GM12878 (cell line): ENCODE results near the gene LSM11. TPM values are rescaled to one million over a fixed set of nuclear protein-coding genes. Genes with fewer than 3 reads are reported as not detected.
"Not testable (repeated sequence)": the region's sequence is repeated elsewhere in the genome, so short reads cannot be mapped to it uniquely, and the experiment has no call there.

Experiments
- ATAC-seq: fragments of 200-7000 bp; cut with Tn5 transposase; 3 replicates; pipeline ENCODE4 v1.9.1; 2020; ENCODE audit warnings: mild to moderate bottlenecking, moderate library complexity
- BruUV-seq: library from RNA; stranded (reverse); fragments of 400-500 nt; replicated peaks from 2 replicates; lab custom pipeline; 2021; lab: Mats Ljungman, UMichigan
- CTCF ChIA-PET: fragments of 300-600 bp; sonication (Branson Sonifier 250); formaldehyde crosslinking; extraction: SDS; loops from one replicate; lab custom pipeline; 2021; ENCODE audit warnings: inconsistent platforms; lab: Yijun Ruan, JAX
- POLR2A ChIA-PET: fragments of 350-600 bp; formaldehyde crosslinking; extraction: SDS; loops from one replicate; lab custom pipeline; 2021; ENCODE audit warnings: inconsistent platforms; lab: Charles Lee
- RAD21 ChIA-PET: fragments of 300-600 bp; sonication (Branson Sonifier 250); formaldehyde crosslinking; loops from one replicate; lab custom pipeline; 2023; ENCODE audit warnings: antibody characterized with exemption; ENCODE audit not compliant: unreplicated experiment; lab: Charles Lee
- SMC1A ChIA-PET: fragments of 300-600 bp; sonication (Branson Sonifier 250); formaldehyde crosslinking; loops from one replicate; lab custom pipeline; 2023; ENCODE audit not compliant: unreplicated experiment, uncharacterized antibody; lab: Charles Lee
- DNase-seq: peaks from one replicate; pipeline ENCODE4 v3.0.0-alpha.2; 2011; ENCODE audit warnings: low read depth, low spot score
- FAIRE-seq: peaks from 3 replicates; lab custom pipeline; 2011; peaks lifted over from hg19 to GRCh38; lab: Jason Lieb, UNC
- H2AFZ ChIP-seq: 2 replicates; pipeline ENCODE4 v1.6.0; 2011; ENCODE audit warnings: low read depth, low read length, control low read depth; ENCODE audit not compliant: control insufficient read depth
- H3K27ac ChIP-seq: 2 replicates; pipeline ENCODE4 v1.5.1; 2011; ENCODE audit warnings: control low read depth; ENCODE audit not compliant: control insufficient read depth, insufficient read depth
- H3K27me3 ChIP-seq, 2 experiments: replicated peaks in 1 of 2; 2 replicates each; pipeline versions ENCODE4 v1.6.0 to v1.6.1; 2011; ENCODE audit warnings: low read length in 1 of 2; ENCODE audit not compliant: control insufficient read depth in 2 of 2, insufficient read depth in 2 of 2
- H3K36me3 ChIP-seq, 2 experiments: 2 replicates each; pipeline ENCODE4 v1.5.1; 2011; ENCODE audit warnings: low read length in 1 of 2; ENCODE audit not compliant: control insufficient read depth in 2 of 2, insufficient read depth in 2 of 2
- H3K4me1 ChIP-seq: 2 replicates; pipeline ENCODE4 v1.6.1; 2011; ENCODE audit warnings: mild to moderate bottlenecking, low read length, moderate library complexity, mixed read lengths; ENCODE audit not compliant: control insufficient read depth, insufficient read depth
- H3K4me2 ChIP-seq: 2 replicates; pipeline ENCODE4 v1.6.0; 2011; ENCODE audit warnings: control low read depth; ENCODE audit not compliant: control insufficient read depth, insufficient read depth
- H3K4me3 ChIP-seq: fragments of 200-600 bp; sonication (generic); 2 replicates; pipeline ENCODE4 v1.5.1; 2016
- H3K79me2 ChIP-seq: 2 replicates; pipeline ENCODE4 v1.6.0; 2011; ENCODE audit warnings: low read length; ENCODE audit not compliant: control insufficient read depth, insufficient read depth
- H3K9ac ChIP-seq: 2 replicates; pipeline ENCODE4 v1.8.0; 2011; ENCODE audit warnings: low read length, control low read depth, mixed read lengths; ENCODE audit not compliant: control insufficient read depth, insufficient read depth
- H3K9me3 ChIP-seq: replicated peaks from 3 replicates; pipeline ENCODE4 v1.5.1; 2011; ENCODE audit warnings: mild to moderate bottlenecking, low read length; ENCODE audit not compliant: control insufficient read depth, insufficient read depth
- H4K20me1 ChIP-seq: 2 replicates; pipeline ENCODE4 v1.6.0; 2011; ENCODE audit not compliant: control insufficient read depth, insufficient read depth
- ATF3 ChIP-seq: IDR thresholded peaks from 2 replicates; pipeline ENCODE4 v1.6.1; 2011; ENCODE audit warnings: low read depth, mild to moderate bottlenecking, low read length, moderate library complexity, borderline replicate concordance; ENCODE audit errors: extremely low read depth
- CHD2 ChIP-seq: IDR thresholded peaks from 2 replicates; pipeline ENCODE4 v1.6.1; 2011; ENCODE audit warnings: low read depth, low read length, improper control_type of control experiment, borderline replicate concordance
- ELK1 ChIP-seq: IDR thresholded peaks from 2 replicates; pipeline ENCODE4 v1.6.1; 2012; ENCODE audit warnings: low read depth, low read length, improper control_type of control experiment
- HDGF ChIP-seq: fragments of 450-650 bp; IDR thresholded peaks from 2 replicates; pipeline ENCODE4 v1.6.1; 2016; ENCODE audit warnings: antibody characterized with exemption
- IKZF1 ChIP-seq: fragments of 450-650 bp; conservative IDR thresholded peaks from 2 replicates; pipeline ENCODE4 v1.6.1; 2017; ENCODE audit warnings: antibody characterized with exemption, mild to moderate bottlenecking
- IKZF2 ChIP-seq, 2 experiments: fragments of 450-650 bp; IDR thresholded peaks; 2 replicates each; pipeline ENCODE4 v1.6.1; 2017; ENCODE audit warnings: mild to moderate bottlenecking in 2 of 2, moderate library complexity in 2 of 2
- IRF3 ChIP-seq: fragments of 450-650 bp; IDR thresholded peaks from 2 replicates; pipeline ENCODE4 v1.6.1; 2014; ENCODE audit warnings: mild to moderate bottlenecking
- NFXL1 ChIP-seq: fragments of 450-650 bp; IDR thresholded peaks from 2 replicates; pipeline ENCODE4 v1.6.1; 2017; ENCODE audit warnings: antibody characterized with exemption, mild to moderate bottlenecking, borderline replicate concordance
- POU2F2 ChIP-seq: IDR thresholded peaks from 3 replicates; pipeline ENCODE4 v1.6.1; 2011; ENCODE audit warnings: low read depth, mild to moderate bottlenecking, low read length, borderline replicate concordance
- RELA ChIP-seq: fragments of 450-650 bp; IDR thresholded peaks from 2 replicates; pipeline ENCODE4 v1.8.0; 2014; ENCODE audit warnings: borderline replicate concordance; ENCODE audit not compliant: partially characterized antibody
- SUPT20H ChIP-seq: IDR thresholded peaks from 2 replicates; pipeline ENCODE4 v1.6.1; 2011; ENCODE audit warnings: low read depth, mild to moderate bottlenecking, low read length, moderate library complexity, borderline replicate concordance; ENCODE audit not compliant: control insufficient read depth
- ZNF24 ChIP-seq: fragments of 450-650 bp; IDR thresholded peaks from 2 replicates; pipeline ENCODE4 v1.6.1; 2017; ENCODE audit warnings: antibody characterized with exemption, mild to moderate bottlenecking
- ZNF687 ChIP-seq: fragments of 450-650 bp; IDR thresholded peaks from 2 replicates; pipeline ENCODE4 v1.6.1; 2017; ENCODE audit warnings: mild to moderate bottlenecking, moderate library complexity
- WGBS: methylation state at CpG from one replicate; pipeline ENCODE4 v1.1.6; 2016; ENCODE audit warnings: low lambda C conversion rate; ENCODE audit not compliant: insufficient replicate concordance, insufficient coverage; ENCODE audit errors: missing lambda C conversion rate; 5-methylcytosine and 5-hydroxymethylcytosine counted together
- in situ Hi-C: fragments of 300-500 bp; cut with MboI; formaldehyde crosslinking; loops from 9 replicates; pipeline ENCODE4 v1.14.3; 2018; ENCODE audit warnings: mixed read lengths
- intact Hi-C: fragments of 100-400 bp; cut with micrococcal nuclease; formaldehyde crosslinking; loops from one replicate; pipeline ENCODE4 v1.14.2; 2022; ENCODE audit not compliant: unreplicated experiment
- polyA plus RNA-seq, 11 experiments: library from polyadenylated mRNA; depleted of rRNA in 4 of 11; unstranded in 6 of 11; stranded (reverse) in 5 of 11; fragments of >200 nt; fragmentation: Nextera tagmentation in 4 of 11; fragmentation: Illumina TruSeq in 1 of 11; extraction: Ambion mirVana in 4 of 11; extraction: Trizol in 1 of 11; gene quantifications; 1 replicate in 1 of 11; 2 replicates in 10 of 11; pipeline versions ENCODE4 v1.2.1 to v1.2.3, GENCODE V29; 2011 to 2016; ENCODE audit warnings: inconsistent platforms in 2 of 11, missing spikeins in 2 of 11, low read depth in 1 of 11
- total RNA-seq, 4 experiments: library from RNA; depleted of rRNA in 3 of 4; stranded (reverse); fragments of >200 nt in 3 of 4; fragmentation: Illumina TruSeq in 1 of 4; extraction: Trizol in 1 of 4; gene quantifications; 2 replicates each; pipeline versions ENCODE4 v1.2.1 to v1.2.3, GENCODE V29; 2013 to 2021

Gene LSM11
- total and polyA plus RNA-seq, 10 of the 15 experiments (the other 5 are each of a cell fraction or from before 2014, with no cell fraction given): 0.71 to 8.5 (median 4.2) TPM

DNA sequence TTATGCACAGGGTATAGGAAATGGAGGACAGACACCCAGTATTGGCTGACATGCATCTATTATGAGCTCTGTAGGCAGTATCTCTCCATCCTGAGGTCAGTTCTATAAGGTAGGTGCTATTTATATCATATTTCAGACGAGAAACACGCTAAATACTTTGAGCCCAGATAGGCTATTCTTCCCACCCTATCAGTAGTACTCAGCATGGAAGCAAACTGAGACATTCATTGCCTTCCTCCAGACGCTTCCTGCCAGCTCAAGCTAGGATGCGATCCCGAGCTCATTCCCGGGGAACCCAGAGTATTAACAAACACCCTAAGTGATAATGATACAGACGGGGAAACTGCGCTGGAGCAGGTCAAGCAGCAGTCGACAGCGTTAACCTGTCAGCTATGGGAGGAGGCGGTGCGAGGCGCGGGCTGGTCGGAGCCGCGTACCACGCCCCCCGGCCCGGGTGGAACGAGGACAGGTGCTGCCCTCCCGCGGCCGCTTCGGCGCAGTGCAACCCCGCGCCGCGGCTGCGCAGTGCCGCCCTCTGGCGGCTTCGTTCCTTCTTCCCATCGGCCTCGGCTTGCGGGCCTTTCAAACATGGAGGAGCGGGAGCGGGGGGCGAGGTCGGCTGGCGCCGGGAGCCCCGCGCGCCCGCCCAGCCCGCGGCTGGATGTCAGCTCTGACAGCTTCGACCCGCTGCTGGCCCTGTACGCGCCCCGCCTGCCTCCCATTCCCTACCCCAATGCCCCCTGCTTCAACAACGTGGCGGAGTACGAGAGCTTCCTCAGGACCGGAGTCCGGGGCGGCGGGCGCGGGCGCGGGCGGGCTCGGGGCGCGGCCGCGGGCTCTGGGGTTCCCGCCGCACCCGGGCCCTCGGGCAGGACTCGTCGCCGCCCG lies at the start of gene LSM11 (continued):
- TF ChIP-seq ZNF687 (0 out of 2 replicates have a peak, but pooled peaks have one; percentile 38), RELA (peak; percentile 81), ATF3 (peak; percentile 42; the same call in 1 of the 2 replicates), CHD2 (peak; percentile 44; the same call in 1 of the 2 replicates), POU2F2 (0 out of 3 replicates have a peak, but pooled peaks have one; percentile 41), ELK1 (peak; percentile 68; the same call in 1 of the 2 replicates), IKZF2 (IDR thresholded peaks at IDR 0.05) (no peak), ZNF24 (0 out of 2 replicates have a peak, but pooled peaks have one; percentile 13), SUPT20H (no peak), IRF3 (0 out of 2 replicates have a peak, but pooled peaks have one; percentile 31), NFXL1 (no peak), HDGF (peak; percentile 42; the same call in 1 of the 2 replicates), IKZF1 (peak; percentile 83)

DNA sequence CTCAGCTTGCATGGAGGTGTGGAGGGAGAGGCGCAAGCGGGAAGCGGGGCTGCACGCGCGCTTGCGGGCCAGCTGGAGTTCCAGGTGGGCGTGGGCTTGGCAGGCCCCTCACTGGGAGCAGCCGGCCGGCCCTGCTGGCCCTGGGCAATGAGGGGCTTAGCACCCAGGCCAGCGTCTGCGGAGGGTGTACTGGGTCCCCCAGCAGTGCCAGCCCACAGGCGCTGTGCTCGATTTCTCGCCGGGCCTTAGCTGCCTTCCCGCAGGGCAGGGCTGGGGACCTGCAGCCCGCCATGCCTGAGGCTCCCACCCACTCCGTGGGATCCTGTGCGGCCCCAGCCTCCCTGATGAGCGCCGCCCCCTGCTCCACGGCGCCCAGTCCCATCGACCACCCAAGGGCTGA lies 49.7 kb upstream of the LSM11 start:
- H3K9ac ChIP-seq, intact Hi-C loops, H2AFZ ChIP-seq, H3K27ac ChIP-seq, BruUV-seq, H3K79me2 ChIP-seq, H3K4me2 ChIP-seq, H3K4me1 ChIP-seq, DNase-seq, in situ Hi-C loops, H3K36me3 ChIP-seq, H4K20me1 ChIP-seq, H3K27me3 ChIP-seq, ATAC-seq, H3K4me3 ChIP-seq, H3K9me3 ChIP-seq, POLR2A ChIA-PET, FAIRE-seq: not testable (repeated sequence)
- ChIA-PET SMC1A (interaction anchor here (1.4 kb wide), 1 partner anchor 24 kb away, joined by 4 read pairs; no protein-coding TSS in a partner anchor), RAD21 (interaction anchor here (1.3 kb wide), 1 partner anchor 50 kb away, joined by 3 read pairs; the partner anchor contains the start of gene LSM11), CTCF (interaction anchor here (0.9 to 2.1 kb wide), 3 partner anchors 13 to 49 kb away, joined by 3 to 5 read pairs (median 4); no protein-coding TSS in a partner anchor)
- 67% methylated on average over 20 of the region's 25 CpGs for WGBS
